D341Med (cell line): ENCODE measurements around the gene TRIM66.

ENCODE experiments used
- DNase-seq: peaks from one replicate; pipeline ENCODE4 v3.0.0; 2012; ENCODE audit warnings: low spot score

The TRIM66 gene

GRCh38 chr11:8713760-8714454 lies 31.4 kb upstream of the TRIM66 start:
- DNase-seq, result no peak

GRCh38 chr11:8712506-8712905 lies 30.0 kb upstream of the TRIM66 start:
- no peak for DNase-seq

GRCh38 chr11:8711895-8712442 lies 29.5 kb upstream of the TRIM66 start:
- DNase-seq, result no peak

- no peak for DNase-seq
Observed at GRCh38 chr11:8709777-8710176, 27.3 kb upstream of the TRIM66 start.

GRCh38 chr11:8709002-8709672 lies 26.7 kb upstream of the TRIM66 start:
- no peak for DNase-seq

GRCh38 chr11:8707541-8708191 lies 25.2 kb upstream of the TRIM66 start:
- peak; percentile 61 for DNase-seq

- DNase-seq, result no peak
Observed at GRCh38 chr11:8706673-8707432, 24.4 kb upstream of the TRIM66 start.

GRCh38 chr11:8705146-8705545 lies 22.7 kb upstream of the TRIM66 start:
- DNase-seq, result no peak

- no peak for DNase-seq
Observed at GRCh38 chr11:8704136-8704535, 21.7 kb upstream of the TRIM66 start.

GRCh38 chr11:8702598-8702915 lies 20.1 kb upstream of the TRIM66 start:
- DNase-seq, result no peak

- no peak for DNase-seq
Observed at GRCh38 chr11:8701891-8702597, 19.6 kb upstream of the TRIM66 start.

- DNase-seq, result no peak
Observed at GRCh38 chr11:8699903-8700302, 17.4 kb upstream of the TRIM66 start.

GRCh38 chr11:8698917-8699441 lies 16.5 kb upstream of the TRIM66 start:
- no peak for DNase-seq

- DNase-seq, result no peak
Observed at GRCh38 chr11:8698379-8698851, 15.9 kb upstream of the TRIM66 start.

- no peak for DNase-seq
Observed at GRCh38 chr11:8697054-8697453, 14.6 kb upstream of the TRIM66 start.

- DNase-seq, result peak; percentile 48
Observed at GRCh38 chr11:8694137-8694536, 11.7 kb upstream of the TRIM66 start.

GRCh38 chr11:8693555-8693954 lies 11.1 kb upstream of the TRIM66 start:
- peak; percentile 43 for DNase-seq

GRCh38 chr11:8693010-8693551 lies 10.6 kb upstream of the TRIM66 start:
- DNase-seq, result no peak

GRCh38 chr11:8692417-8692816 lies 10.0 kb upstream of the TRIM66 start:
- no peak for DNase-seq

- no peak for DNase-seq
Observed at GRCh38 chr11:8691601-8692000, 9.1 kb upstream of the TRIM66 start.
